Glomerular visceral epithelial cell (primary cell): ENCODE results near the gene SLAIN1.
"Not testable (repeated sequence)": the region's sequence is repeated elsewhere in the genome, so short reads cannot be mapped to it uniquely, and the experiment has no call there.

Experiments used
- DNase-seq: peaks from one replicate; pipeline ENCODE4 v3.0.0-alpha.2; 2016; ENCODE audit errors: extremely low spot score

Gene SLAIN1

DNA sequence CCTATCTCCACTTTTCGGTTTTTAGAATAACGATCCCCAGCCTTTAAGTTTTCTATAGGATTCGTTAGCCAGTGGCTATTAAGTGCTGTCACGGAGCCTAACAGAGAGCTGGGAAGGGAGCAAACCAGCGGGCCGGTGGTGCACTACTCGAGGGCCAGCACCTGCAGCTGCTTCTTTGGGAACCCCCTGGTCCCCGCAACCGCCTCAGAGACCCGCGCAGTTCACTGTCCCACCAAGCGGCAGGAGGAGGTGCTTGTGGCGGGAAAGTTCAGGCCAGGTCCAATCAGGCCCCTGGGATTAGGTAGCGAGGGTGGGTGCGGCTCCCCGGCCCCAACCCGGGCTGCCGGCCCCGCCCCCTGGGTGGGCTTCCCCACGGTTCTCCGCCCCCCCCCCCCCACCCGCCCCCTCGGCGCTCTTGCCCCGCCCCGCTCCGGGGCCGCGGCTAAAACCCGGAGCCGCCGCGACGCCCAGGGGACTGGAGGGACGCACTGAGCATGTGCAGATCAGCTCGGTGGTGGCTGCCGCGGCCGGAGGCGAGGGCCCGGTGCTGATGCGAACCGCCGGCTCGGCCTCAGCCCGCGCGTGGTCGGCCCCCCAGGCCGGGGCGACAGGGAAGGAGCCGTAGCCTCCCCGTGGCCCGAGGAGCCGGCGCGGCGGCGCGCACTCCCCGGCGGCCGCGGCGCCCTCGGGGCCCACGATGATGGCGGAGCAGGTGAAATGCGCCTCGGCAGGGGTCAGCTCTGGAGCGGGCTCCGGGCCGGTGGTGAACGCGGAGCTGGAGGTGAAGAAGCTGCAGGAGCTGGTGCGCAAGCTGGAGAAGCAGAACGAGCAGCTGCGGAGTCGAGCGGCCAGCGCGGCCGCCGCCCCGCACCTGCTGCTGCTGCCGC, at the start of gene SLAIN1:
Gene SLAIN1, plus strand, starts transcription at position 471 of the 887 bp plus-strand sequence. Its CDS starts 227 bp downstream, at position 698.
- peak; percentile 47 for DNase-seq

GRCh38 chr13:77650409-77650808, 47.1 kb upstream of the SLAIN1 start:
- DNase-seq = no peak

GRCh38 chr13:77653301-77653700, 44.2 kb upstream of the SLAIN1 start:
- no peak for DNase-seq

DNA sequence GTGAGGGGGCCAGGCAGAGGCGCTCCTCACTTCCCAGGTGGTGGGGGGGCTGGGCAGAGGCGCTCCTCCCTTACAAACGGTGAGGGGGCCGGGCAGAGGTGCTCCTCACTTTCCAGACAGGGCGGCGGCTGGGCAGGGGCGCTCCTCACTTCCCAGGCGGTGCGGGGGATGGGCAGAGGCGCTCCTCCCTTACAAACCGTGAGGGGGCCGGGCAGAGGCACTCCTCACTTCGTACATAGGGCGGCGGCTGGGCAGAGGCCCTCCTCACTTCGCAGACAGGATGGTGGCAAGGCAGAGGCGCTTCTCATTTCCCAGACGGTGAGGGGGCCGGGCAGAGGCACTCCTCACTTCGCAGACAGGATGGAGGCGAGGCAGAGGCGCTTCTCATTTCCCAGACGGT, 37.5 kb upstream of the SLAIN1 start:
- DNase-seq = not testable (repeated sequence)

- no peak for DNase-seq
Observed at GRCh38 chr13:77660841-77661250, 36.6 kb upstream of the SLAIN1 start.

- not testable (repeated sequence) for DNase-seq
Observed at GRCh38 chr13:77662301-77662700, 35.2 kb upstream of the SLAIN1 start.

DNA sequence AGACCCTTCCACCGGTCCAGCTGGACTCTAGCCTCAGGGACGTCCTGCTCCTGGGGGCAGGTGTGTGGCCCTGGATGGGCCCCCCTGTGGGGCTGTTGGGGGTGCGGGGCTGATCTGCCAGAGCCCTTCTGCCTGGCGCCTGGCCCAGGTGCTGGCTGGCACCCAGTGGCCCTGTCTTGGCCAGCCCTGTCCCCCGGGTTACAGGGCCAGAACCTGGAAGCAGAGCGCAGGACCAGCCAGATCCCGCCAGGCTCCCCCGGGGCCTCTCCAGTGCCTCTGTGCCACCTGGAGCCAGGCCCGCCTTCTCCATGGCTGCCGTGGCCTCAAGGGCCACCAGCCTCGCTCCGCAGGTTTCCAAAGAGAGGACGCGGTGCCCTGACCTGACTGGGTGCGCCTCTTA, 34.7 kb upstream of the SLAIN1 start:
- not testable (repeated sequence) for DNase-seq

- no peak for DNase-seq
Observed at GRCh38 chr13:77674852-77675251, 22.6 kb upstream of the SLAIN1 start.

GRCh38 chr13:77678691-77679235, 18.7 kb upstream of the SLAIN1 start:
- no peak for DNase-seq

DNA sequence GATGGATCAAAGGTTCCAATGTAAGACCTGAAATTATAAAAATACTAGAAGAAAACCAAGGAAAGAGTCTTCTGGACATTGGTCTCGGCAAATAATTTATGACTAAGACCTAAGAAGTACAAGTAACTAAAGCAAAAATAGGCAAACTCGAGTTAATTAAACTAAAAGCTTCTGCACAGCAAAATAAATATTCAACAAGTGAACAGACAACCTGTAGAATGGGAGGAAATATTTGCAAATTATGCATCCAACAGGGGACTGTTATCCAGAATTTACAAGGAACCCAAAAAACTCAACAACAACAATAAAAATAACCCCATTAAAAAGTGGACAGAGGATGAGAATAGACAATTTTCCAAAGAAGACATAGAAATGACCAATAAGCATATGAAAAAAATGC, 9.7 kb upstream of the SLAIN1 start:
- DNase-seq = no peak

DNA sequence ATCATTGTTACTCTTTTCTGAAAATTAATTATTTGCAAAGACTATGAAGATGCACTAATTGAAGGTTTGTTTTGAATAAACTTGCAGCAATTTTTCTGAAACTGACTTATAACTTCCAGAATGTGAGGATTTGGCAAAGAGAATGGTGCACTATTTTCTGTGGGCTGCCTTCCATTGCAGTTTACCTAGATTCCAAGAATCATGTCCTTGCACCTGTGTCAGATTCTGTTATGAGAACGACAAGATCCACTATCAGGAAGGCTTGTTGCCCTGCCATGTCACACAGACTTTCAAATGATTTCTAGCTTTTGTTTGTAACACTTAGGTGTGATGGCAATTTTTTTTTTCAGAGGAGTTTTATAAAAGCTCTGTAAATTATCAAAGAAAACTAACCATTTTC, 5.6 kb upstream of the SLAIN1 start:
- DNase-seq = no peak

GRCh38 chr13:77692746-77693448, 4.6 kb upstream of the SLAIN1 start:
- DNase-seq = no peak

- no peak for DNase-seq
Observed at GRCh38 chr13:77693449-77693940, 4.0 kb upstream of the SLAIN1 start.

DNA sequence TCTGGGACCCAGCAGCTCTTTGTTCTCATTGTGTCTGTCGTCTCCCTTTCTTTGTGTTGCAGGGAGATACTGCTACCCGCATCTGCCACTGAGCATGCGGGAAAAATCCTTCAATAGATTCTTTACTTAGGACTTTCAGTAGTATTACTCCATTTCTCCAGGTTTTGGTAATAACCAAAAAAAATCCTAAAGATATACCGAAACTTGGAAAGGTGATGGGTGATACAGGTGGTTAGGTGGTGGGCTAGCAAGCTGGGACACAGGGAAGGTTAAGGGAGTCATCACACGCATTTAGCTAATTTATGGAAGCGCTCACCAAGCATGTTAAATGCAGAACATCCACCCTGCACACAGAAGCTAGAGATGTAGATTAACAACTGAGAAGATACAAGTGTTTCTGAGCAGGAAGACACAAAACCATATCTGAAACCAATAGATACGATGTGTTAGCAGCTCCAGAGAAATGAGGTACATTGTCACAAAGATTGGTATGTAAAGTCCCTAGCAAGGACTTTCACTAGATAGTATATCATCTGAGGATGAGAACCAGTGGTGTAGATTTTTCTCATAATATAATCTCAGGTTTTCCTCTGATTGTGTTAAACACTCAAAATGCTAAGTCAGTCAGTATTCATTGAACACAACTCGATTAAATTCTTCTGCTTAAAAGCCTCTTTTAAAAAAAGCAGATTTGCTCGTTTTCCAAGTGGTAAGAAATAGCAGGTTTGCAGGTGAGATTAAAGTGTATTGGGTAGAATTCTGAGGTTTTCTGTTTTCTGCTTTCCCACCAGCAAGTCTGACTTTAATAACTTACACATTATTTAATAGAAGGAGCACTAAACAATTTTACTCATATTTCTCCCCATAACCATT, 1.2 kb upstream of the SLAIN1 start:
- no peak for DNase-seq

GRCh38 chr13:77696879-77697216, 639 bp upstream of the SLAIN1 start:
- DNase-seq = no peak

DNA sequence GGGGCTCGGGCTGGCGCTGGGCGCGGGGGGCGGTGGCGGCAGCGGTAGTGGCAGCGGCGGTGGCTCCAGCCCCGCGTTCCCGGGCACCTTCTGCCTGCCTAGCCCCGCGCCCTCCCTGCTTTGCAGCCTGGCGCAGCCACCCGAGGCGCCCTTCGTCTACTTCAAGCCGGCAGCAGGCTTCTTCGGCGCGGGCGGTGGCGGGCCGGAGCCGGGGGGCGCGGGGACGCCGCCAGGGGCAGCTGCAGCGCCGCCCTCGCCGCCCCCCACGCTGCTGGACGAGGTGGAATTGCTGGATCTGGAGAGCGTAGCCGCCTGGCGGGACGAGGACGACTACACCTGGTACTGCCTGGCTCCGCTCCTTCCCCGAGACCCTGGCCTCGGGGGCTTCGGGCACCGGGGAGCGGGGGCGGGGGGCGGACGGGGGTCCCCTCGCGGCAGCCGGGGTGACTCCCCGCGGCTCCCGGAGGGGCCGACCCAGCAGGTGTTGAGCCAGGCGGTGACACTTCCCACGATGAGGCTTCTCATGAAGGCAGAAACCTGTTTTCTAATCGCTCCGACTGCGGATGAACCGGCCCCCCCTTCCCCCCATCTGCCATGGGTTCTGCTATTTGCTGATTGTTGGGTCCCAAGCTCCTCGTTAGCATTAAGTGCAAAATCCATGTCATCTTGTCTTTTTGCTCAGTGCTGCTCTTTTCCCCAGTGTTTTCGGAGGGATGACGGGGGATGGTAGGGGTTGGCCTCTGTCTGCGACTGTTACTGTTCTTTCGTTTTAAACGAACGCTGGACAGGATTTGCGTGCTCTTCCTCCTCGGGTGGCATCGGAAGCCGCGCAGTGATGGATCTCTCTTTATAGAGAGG, 943 bp downstream of the SLAIN1 start:
- DNase-seq = no peak

- no peak for DNase-seq
Observed at GRCh38 chr13:77699059-77699680, 1.7 kb downstream of the SLAIN1 start.

- DNase-seq = no peak
Observed at GRCh38 chr13:77701305-77701704, 3.8 kb downstream of the SLAIN1 start.

GRCh38 chr13:77702366-77702765, 4.9 kb downstream of the SLAIN1 start:
- DNase-seq = no peak

DNA sequence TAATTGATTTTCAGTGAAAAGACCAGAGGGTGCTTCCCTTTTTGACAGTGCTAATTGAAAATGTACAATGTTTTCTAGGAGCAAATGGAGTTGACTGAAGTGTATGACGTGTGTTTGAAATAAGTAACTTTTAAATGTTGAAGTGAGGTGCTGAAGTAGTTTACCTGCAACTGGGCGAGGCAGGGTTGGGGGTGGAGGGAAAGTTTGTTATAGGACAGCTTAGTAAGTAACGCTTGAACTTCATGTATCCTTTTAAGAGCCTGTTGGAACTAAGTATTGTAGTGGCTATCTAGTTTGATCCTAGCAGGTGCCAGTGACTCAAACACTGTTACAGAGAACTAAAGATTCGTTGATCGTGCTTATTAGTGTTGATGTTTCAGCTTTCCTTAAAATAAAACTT, 5.9 kb downstream of the SLAIN1 start:
- DNase-seq = no peak
